HG02571 (cell line): Measurements from ENCODE around the gene U2AF1L4.

ENCODE experiments used
- ATAC-seq: cut with Tn5 transposase; IDR thresholded peaks from one replicate; pipeline ENCODE4 v1.9.1; 2021; ENCODE audit warnings: mild to moderate bottlenecking, moderate library complexity; ENCODE audit not compliant: unreplicated experiment

U2AF1L4 gene

GRCh38 chr19:35745328-35746086 is at the start of gene U2AF1L4, which contains the start of gene PSENEN:
TSS of gene U2AF1L4 (minus strand) at chr19:35745418. CDS start at chr19:35745391, 27 bp downstream.
TSS of gene PSENEN (plus strand) at chr19:35745651. CDS start at chr19:35745931, 280 bp downstream.
- ATAC-seq = peak; percentile 37

GRCh38 chr19:35793381-35794165 is 48.4 kb upstream of the U2AF1L4 start:
- no peak for ATAC-seq

GRCh38 chr19:35792888-35793287 is 47.7 kb upstream of the U2AF1L4 start:
- ATAC-seq = no peak

GRCh38 chr19:35792312-35792711 is 47.1 kb upstream of the U2AF1L4 start:
- no peak for ATAC-seq

- no peak for ATAC-seq
These were observed 46.6 kb upstream of the U2AF1L4 start for GRCh38 chr19:35791814-35792279.

GRCh38 chr19:35790981-35791813 is 46.0 kb upstream of the U2AF1L4 start:
- ATAC-seq = no peak

GRCh38 chr19:35789978-35790944 is 45.0 kb upstream of the U2AF1L4 start:
- ATAC-seq = no peak

GRCh38 chr19:35789195-35789977 is 44.2 kb upstream of the U2AF1L4 start:
- no peak for ATAC-seq

GRCh38 chr19:35788205-35788960 is 43.2 kb upstream of the U2AF1L4 start:
- no peak for ATAC-seq

- no peak for ATAC-seq
These were observed 42.1 kb upstream of the U2AF1L4 start for GRCh38 chr19:35787227-35787799.

- no peak for ATAC-seq
These were observed 41.3 kb upstream of the U2AF1L4 start for GRCh38 chr19:35786299-35787160.

GRCh38 chr19:35785339-35785627 is 40.1 kb upstream of the U2AF1L4 start:
- ATAC-seq = no peak

- no peak for ATAC-seq
These were observed 39.5 kb upstream of the U2AF1L4 start for GRCh38 chr19:35784503-35785338.

GRCh38 chr19:35783469-35784434 is 38.5 kb upstream of the U2AF1L4 start:
- ATAC-seq = no peak

GRCh38 chr19:35782589-35782988 is 37.4 kb upstream of the U2AF1L4 start:
- ATAC-seq = no peak
